Choroid plexus epithelial cell (primary cell): Measurements from ENCODE around the gene MTMR12.

Experiments
- DNase-seq: peaks from one replicate; pipeline ENCODE4 v3.0.0-alpha.2; 2010; ENCODE audit warnings: low read depth
- H3K4me3 ChIP-seq: 2 replicates; pipeline ENCODE4 v1.5.1; 2011; ENCODE audit warnings: low read depth, mild to moderate bottlenecking, control low read depth, low read length, moderate library complexity
- CTCF ChIP-seq: conservative IDR thresholded peaks from 2 replicates; pipeline ENCODE4 v1.5.1; 2011; ENCODE audit warnings: low read depth, mild to moderate bottlenecking, control low read depth, inconsistent platforms, low read length, moderate library complexity

Gene MTMR12

DNA sequence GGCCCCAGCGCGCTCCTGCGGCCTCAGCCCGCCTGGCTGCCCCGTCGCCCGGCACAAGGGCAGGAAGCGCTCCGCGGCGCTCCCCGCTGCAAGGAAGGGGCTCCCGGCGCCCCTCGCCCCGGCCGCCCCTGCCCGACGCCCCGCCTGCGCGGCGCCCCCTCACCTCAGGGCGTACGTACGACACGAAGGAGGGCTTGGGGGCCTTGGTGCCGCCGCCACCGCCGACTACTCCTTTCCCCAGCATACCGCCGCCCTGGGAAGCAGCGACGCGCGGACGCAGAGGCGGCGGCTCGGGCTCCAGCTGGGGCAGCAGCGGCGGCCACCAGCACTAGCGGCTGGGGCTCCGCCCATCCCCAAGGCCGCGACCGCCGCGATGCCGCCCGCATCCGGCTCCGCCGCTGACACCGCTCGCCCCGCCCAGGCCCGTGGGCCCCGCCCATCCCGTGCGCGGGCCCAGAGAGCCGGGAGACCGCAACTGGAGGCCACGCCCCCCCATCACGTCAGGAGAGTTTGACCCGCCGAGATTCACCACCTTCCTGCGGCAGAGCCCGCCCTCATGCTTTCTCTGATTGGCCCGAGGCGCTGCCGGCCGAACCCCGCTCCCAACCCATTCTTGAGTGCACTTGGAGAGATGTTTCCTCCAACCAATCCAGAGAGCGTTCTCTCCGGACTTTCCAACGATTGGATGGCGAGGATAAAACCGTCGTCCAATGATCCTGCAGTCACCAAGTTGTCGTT, at the start of gene MTMR12:
Gene MTMR12, minus strand, starts transcription at position 345 of the 738 bp plus-strand sequence. Its CDS starts 101 bp downstream, at position 244.
- H3K4me3 ChIP-seq = peak within 1 kb of the TSS; percentile 83
- no peak for TF ChIP-seq CTCF
- peak; percentile 100 for DNase-seq

GRCh38 chr5:32362527-32362926, 49.8 kb upstream of the MTMR12 start:
- no peak overlapping the region for H3K4me3 ChIP-seq
- no peak for TF ChIP-seq CTCF
- no peak for DNase-seq

GRCh38 chr5:32360906-32361305, 48.2 kb upstream of the MTMR12 start:
- TF ChIP-seq CTCF = no peak
- H3K4me3 ChIP-seq = no peak overlapping the region
- DNase-seq = no peak

DNA sequence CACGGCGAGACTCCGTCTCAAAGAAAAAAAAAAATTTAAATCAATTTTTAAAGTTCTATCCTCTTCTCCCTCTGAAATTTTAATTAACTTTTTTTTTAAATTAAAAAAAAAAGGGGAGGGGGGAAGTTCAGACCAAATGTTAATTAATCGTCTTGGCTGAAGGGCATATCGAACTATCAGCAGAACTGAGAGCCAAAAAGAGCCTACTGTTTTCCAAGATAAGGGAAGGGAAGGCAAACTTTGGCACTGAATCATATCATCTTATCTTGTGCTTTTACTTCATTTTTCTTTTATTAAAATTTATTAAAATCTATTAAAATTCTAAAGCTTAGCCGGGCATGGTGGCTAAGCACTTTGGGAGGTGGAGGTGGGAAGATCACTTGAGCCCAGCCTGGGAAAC, 45.9 kb upstream of the MTMR12 start:
- H3K4me3 ChIP-seq = no peak overlapping the region
- TF ChIP-seq CTCF = no peak
- DNase-seq = no peak

- H3K4me3 ChIP-seq = no peak overlapping the region
- no peak for DNase-seq
- no peak for TF ChIP-seq CTCF
Observed at GRCh38 chr5:32357658-32358057, 44.9 kb upstream of the MTMR12 start.

DNA sequence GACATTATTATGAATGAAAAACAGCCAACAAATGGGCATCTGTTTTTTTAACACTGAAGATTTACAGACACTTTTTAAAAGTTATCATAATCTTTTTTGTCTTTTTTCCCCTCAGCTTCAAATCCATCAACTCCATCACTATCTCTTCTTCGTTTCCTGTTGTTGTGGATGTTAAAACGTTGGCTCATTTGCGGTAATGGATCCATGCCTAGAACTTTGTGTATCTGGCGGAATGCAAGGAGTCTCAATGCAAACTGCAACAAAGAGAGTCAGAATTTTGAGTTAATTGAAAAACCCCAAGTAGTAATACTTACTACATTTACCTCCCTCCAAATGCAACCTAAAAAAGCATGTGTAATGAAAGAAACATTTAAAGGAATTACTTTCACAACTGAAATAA, 42.9 kb upstream of the MTMR12 start:
- H3K4me3 ChIP-seq = no peak overlapping the region
- DNase-seq = peak; percentile 70
- no peak for TF ChIP-seq CTCF

GRCh38 chr5:32353420-32353819, 40.7 kb upstream of the MTMR12 start:
- no peak for TF ChIP-seq CTCF
- DNase-seq = no peak
- no peak overlapping the region for H3K4me3 ChIP-seq
